Muscle layer of duodenum (tissue), 2 donors: ENCODE results near the gene GLUD1.
"Not testable (repeated sequence)": the region's sequence is repeated elsewhere in the genome, so short reads cannot be mapped to it uniquely, and the experiment has no call there.

Source experiments
- H3K27ac ChIP-seq: one replicate; pipeline ENCODE4 v1.7.0; 2013; ENCODE audit warnings: mild to moderate bottlenecking, low read length
- H3K27me3 ChIP-seq: one replicate; pipeline ENCODE4 v1.7.0; 2013; ENCODE audit warnings: low read depth, mild to moderate bottlenecking, control low read depth, low read length
- H3K36me3 ChIP-seq, 2 donors: one replicate each; pipeline ENCODE4 v1.7.0; 2013; ENCODE audit warnings: low read length in 2 of 2, control low read depth in 1 of 2, mild to moderate bottlenecking in 1 of 2; ENCODE audit not compliant: insufficient read depth in 2 of 2, control insufficient read depth in 1 of 2
- H3K4me1 ChIP-seq, 2 donors: one replicate each; pipeline ENCODE4 v1.7.0; 2013; ENCODE audit warnings: low read length in 2 of 2, mild to moderate bottlenecking in 2 of 2, control low read depth in 1 of 2, moderate library complexity in 1 of 2; ENCODE audit not compliant: insufficient read depth in 2 of 2, control insufficient read depth in 1 of 2
- H3K4me3 ChIP-seq, 2 donors: one replicate each; pipeline ENCODE4 v1.7.0; 2013; ENCODE audit warnings: low read length in 2 of 2, low read depth in 1 of 2, mild to moderate bottlenecking in 1 of 2
- H3K9me3 ChIP-seq, 2 donors: one replicate each; pipeline ENCODE4 v1.7.0; 2013; ENCODE audit warnings: low read length in 2 of 2, control low read depth in 1 of 2, mild to moderate bottlenecking in 1 of 2; ENCODE audit not compliant: control insufficient read depth in 1 of 2
- donor health status: healthy.

GLUD1 gene

GRCh38 chr10:87066178-87066577 lies 28.5 kb downstream of the GLUD1 start:
- H3K36me3 ChIP-seq = peaks cover 39 to 61% of the 10 kb centered on the region in 2 donors
- H3K9me3 ChIP-seq = no peaks in the 10 kb centered on the region
- no peak overlapping the region for H3K27ac ChIP-seq

GRCh38 chr10:87064651-87065050 lies 30.0 kb downstream of the GLUD1 start:
- Histone ChIP-seq H3K9me3 (no peaks in the 10 kb centered on the region), H3K36me3 (peaks cover 50 to 66% of the 10 kb centered on the region in 2 donors), H3K4me1 (no peaks in the 10 kb centered on the region), H3K27ac (no peak overlapping the region), H3K4me3 (no peak overlapping the region), H3K27me3 (no peaks in the 10 kb centered on the region)

More at GRCh38 chr10:87066178-87066577, 28.5 kb downstream of the GLUD1 start:
- Histone ChIP-seq H3K4me3 (no peak overlapping the region), H3K27me3 (no peaks in the 10 kb centered on the region), H3K4me1 (no peaks in the 10 kb centered on the region)

GRCh38 chr10:87060280-87060928 lies 34.2 kb downstream of the GLUD1 start:
- Histone ChIP-seq H3K4me3 (no peak overlapping the region), H3K9me3 (no peaks in the 10 kb centered on the region), H3K27me3 (no peaks in the 10 kb centered on the region), H3K27ac (no peak overlapping the region), H3K36me3 (peaks cover 45 to 67% of the 10 kb centered on the region in 2 donors), H3K4me1 (no peaks in the 10 kb centered on the region)

- Histone ChIP-seq H3K27me3 (no peaks in the 10 kb centered on the region), H3K36me3 (peaks cover 38 to 71% of the 10 kb centered on the region in 2 donors), H3K9me3 (no peaks in the 10 kb centered on the region), H3K4me1 (no peaks in the 10 kb centered on the region), H3K4me3 (no peak overlapping the region), H3K27ac (no peak overlapping the region)
Measured at GRCh38 chr10:87059401-87059800, 35.2 kb downstream of the GLUD1 start.

- no peaks in the 10 kb centered on the region for H3K9me3 ChIP-seq
Measured at GRCh38 chr10:87058171-87058570, 36.5 kb downstream of the GLUD1 start.

GRCh38 chr10:87054373-87055295 lies 40.0 kb downstream of the GLUD1 start:
- Histone ChIP-seq H3K27ac (no peak overlapping the region), H3K36me3 (peaks cover 49 to 75% of the 10 kb centered on the region in 2 donors), H3K27me3 (no peaks in the 10 kb centered on the region), H3K4me3 (no peak overlapping the region), H3K9me3 (no peaks in the 10 kb centered on the region), H3K4me1 (peaks cover 0 to 4% of the 10 kb centered on the region in 2 donors)

More at GRCh38 chr10:87058171-87058570, 36.5 kb downstream of the GLUD1 start:
- no peak overlapping the region for H3K27ac ChIP-seq
- peaks cover 0 to under 1% of the 10 kb centered on the region in 2 donors for H3K4me1 ChIP-seq
- no peak overlapping the region for H3K4me3 ChIP-seq
- H3K36me3 ChIP-seq = peaks cover 37 to 77% of the 10 kb centered on the region in 2 donors
- no peaks in the 10 kb centered on the region for H3K27me3 ChIP-seq

GRCh38 chr10:87053577-87054181 lies 41.0 kb downstream of the GLUD1 start:
- Histone ChIP-seq H3K9me3 (no peaks in the 10 kb centered on the region), H3K27me3 (no peaks in the 10 kb centered on the region), H3K36me3 (peaks cover 40 to 69% of the 10 kb centered on the region in 2 donors), H3K27ac (no peak overlapping the region), H3K4me1 (peaks cover 0 to 4% of the 10 kb centered on the region in 2 donors), H3K4me3 (no peak overlapping the region)

GRCh38 chr10:87053111-87053510 lies 41.5 kb downstream of the GLUD1 start:
- Histone ChIP-seq H3K36me3 (peaks cover 36 to 69% of the 10 kb centered on the region in 2 donors), H3K27me3 (no peaks in the 10 kb centered on the region), H3K9me3 (no peaks in the 10 kb centered on the region), H3K4me3 (no peak overlapping the region), H3K27ac (no peak overlapping the region), H3K4me1 (peaks cover 0 to 4% of the 10 kb centered on the region in 2 donors)

- H3K4me1 ChIP-seq = no peaks in the 10 kb centered on the region
Measured at GRCh38 chr10:87045434-87045938, 49.2 kb downstream of the GLUD1 start.

GRCh38 chr10:87043579-87043978 lies 51.1 kb downstream of the GLUD1 start:
- H3K36me3 ChIP-seq = peaks cover 0 to 19% of the 10 kb centered on the region in 2 donors
- not testable (repeated sequence) for H3K9me3 ChIP-seq, H3K4me1 ChIP-seq, H3K27ac ChIP-seq, H3K27me3 ChIP-seq, H3K4me3 ChIP-seq

More at GRCh38 chr10:87045434-87045938, 49.2 kb downstream of the GLUD1 start:
- Histone ChIP-seq H3K36me3 (peaks cover 6 to 25% of the 10 kb centered on the region in 2 donors), H3K27ac (no peak overlapping the region), H3K27me3 (no peaks in the 10 kb centered on the region), H3K9me3 (no peaks in the 10 kb centered on the region), H3K4me3 (no peak overlapping the region)

- H3K27ac ChIP-seq = no peak overlapping the region
- H3K4me1 ChIP-seq = no peaks in the 10 kb centered on the region
- no peak overlapping the region for H3K4me3 ChIP-seq
- H3K36me3 ChIP-seq = no peaks in the 10 kb centered on the region
- H3K9me3 ChIP-seq = peaks cover 0 to 2% of the 10 kb centered on the region in 2 donors
- H3K27me3 ChIP-seq = no peaks in the 10 kb centered on the region
Measured at GRCh38 chr10:87038786-87039185, 55.9 kb downstream of the GLUD1 start.
